ENCODE measurements around the gene IFT81. TPM values are rescaled to one million over a fixed set of nuclear protein-coding genes. Genes with fewer than 3 reads are reported as not detected.
A peak's percentile ranks its signal among the peaks of the same experiment; 100 is the strongest.
"Not testable (repeated sequence)": the region's sequence is repeated elsewhere in the genome, so short reads cannot be mapped to it uniquely, and the experiment has no call there.

The IFT81 gene
- total and polyA plus RNA-seq, 2 experiments from 2014 or later, result 12.6 to 13.7 TPM

DNA sequence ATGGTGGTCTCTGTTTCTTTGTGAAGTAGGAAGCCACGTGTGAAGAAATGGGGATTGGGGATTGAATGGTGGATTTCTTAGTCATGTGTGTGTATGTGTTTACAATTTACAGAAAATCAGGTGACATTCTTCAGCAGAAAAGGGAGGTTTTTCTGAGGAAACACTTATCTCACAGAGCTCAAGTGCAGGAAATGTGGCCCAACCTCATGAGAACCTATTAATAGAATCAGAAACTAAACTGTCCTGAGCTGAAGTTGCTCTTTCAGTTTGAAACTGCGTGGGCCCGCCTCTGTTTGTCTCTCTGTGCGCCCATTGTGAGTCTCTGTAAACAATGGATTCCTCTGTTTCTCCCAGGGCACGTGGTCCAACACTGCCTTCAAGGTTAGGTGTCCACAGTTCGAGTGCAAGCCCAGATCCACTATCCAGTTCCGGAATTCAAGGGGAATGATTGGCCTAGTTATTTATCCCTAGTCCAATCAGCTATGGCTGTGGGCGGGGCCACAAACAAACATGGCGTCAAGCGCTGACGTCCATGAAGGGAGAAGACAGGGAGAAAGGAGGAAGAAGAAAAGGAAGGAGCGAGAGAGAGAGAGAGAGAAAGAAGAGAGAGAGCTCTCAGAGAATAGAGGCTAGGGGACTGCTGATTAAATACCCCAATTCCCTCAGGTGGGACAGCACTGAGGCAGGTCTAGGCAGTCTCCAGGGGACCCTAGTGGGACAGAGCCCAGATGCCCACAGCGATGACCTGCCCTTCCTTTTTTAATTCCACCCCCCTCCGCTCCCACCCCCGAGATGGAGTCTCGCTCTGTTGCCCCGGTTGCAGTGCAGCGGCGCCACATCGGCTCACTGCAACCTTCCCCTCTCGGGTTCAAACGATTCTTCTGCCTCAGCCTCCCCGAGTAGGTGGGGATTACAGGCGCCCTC, 44.4 kb upstream of the IFT81 start:
- Histone ChIP-seq H3K79me2 (no peaks in the 10 kb centered on the region), H3K4me1 (ENCODE audit: insufficient read depth) (no peaks in the 10 kb centered on the region), H2AFZ (no peak overlapping the region), H3K36me3 (replicated peaks; ENCODE audit: insufficient read depth, low read depth) (no peaks in the 10 kb centered on the region), H3K27me3 (no peaks in the 10 kb centered on the region), H3K4me3 (no peak overlapping the region), H3K4me2 (no peak overlapping the region), H3K27ac (peak overlapping the region; percentile 34), H3K9me2 (replicated peaks; ENCODE audit: insufficient read depth) (no peaks in the 10 kb centered on the region), H4K20me1 (ENCODE audit: insufficient read depth, poor library complexity, severe bottlenecking) (no peaks in the 10 kb centered on the region), H3K9me3 (ENCODE audit: low read depth) (no peaks in the 10 kb centered on the region)
- TF ChIP-seq, protein P1, sequence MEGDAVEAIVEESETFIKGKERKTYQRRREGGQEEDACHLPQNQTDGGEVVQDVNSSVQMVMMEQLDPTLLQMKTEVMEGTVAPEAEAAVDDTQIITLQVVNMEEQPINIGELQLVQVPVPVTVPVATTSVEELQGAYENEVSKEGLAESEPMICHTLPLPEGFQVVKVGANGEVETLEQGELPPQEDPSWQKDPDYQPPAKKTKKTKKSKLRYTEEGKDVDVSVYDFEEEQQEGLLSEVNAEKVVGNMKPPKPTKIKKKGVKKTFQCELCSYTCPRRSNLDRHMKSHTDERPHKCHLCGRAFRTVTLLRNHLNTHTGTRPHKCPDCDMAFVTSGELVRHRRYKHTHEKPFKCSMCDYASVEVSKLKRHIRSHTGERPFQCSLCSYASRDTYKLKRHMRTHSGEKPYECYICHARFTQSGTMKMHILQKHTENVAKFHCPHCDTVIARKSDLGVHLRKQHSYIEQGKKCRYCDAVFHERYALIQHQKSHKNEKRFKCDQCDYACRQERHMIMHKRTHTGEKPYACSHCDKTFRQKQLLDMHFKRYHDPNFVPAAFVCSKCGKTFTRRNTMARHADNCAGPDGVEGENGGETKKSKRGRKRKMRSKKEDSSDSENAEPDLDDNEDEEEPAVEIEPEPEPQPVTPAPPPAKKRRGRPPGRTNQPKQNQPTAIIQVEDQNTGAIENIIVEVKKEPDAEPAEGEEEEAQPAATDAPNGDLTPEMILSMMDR (IDR thresholded peaks at IDR 0.05; ENCODE audit: poor library complexity), result no peak
- TF ChIP-seq EZH2 (IDR thresholded peaks at IDR 0.05; ENCODE audit: borderline replicate concordance), result no peak
- no peak for TF ChIP-seq EZH2phosphoT487 (IDR thresholded peaks at IDR 0.05; ENCODE audit: low read depth, severe bottlenecking, unreplicated experiment)
- 89% methylated on average over 24 of the region's 24 CpGs for WGBS (ENCODE audit: low lambda C conversion rate, missing lambda C conversion rate)
- peak; percentile 13 for DNase-seq (ENCODE audit: low spot score)

GRCh38 chr12:110080410-110080809, 43.7 kb upstream of the IFT81 start:
- H3K9me2 ChIP-seq (replicated peaks; ENCODE audit: insufficient read depth), result no peaks in the 10 kb centered on the region
- no peak overlapping the region for H3K4me3 ChIP-seq
- WGBS (ENCODE audit: low lambda C conversion rate, missing lambda C conversion rate), result 85% methylated on average over 7 of the region's 7 CpGs
- TF ChIP-seq EZH2 (IDR thresholded peaks at IDR 0.05; ENCODE audit: borderline replicate concordance) (no peak), EZH2phosphoT487 (IDR thresholded peaks at IDR 0.05; ENCODE audit: low read depth, severe bottlenecking, unreplicated experiment) (no peak)
- TF ChIP-seq, protein P1 (IDR thresholded peaks at IDR 0.05; ENCODE audit: poor library complexity), result no peak
- H3K27ac ChIP-seq, result no peak overlapping the region
- H3K9me3 ChIP-seq (ENCODE audit: low read depth), result no peaks in the 10 kb centered on the region
- H3K4me2 ChIP-seq, result no peak overlapping the region
- no peak overlapping the region for H2AFZ ChIP-seq
- no peaks in the 10 kb centered on the region for H4K20me1 ChIP-seq (ENCODE audit: insufficient read depth, poor library complexity, severe bottlenecking)
- H3K27me3 ChIP-seq, result no peaks in the 10 kb centered on the region
- DNase-seq (ENCODE audit: low spot score), result no peak
- H3K36me3 ChIP-seq (replicated peaks; ENCODE audit: insufficient read depth, low read depth), result no peaks in the 10 kb centered on the region
- H3K79me2 ChIP-seq, result no peaks in the 10 kb centered on the region
- H3K4me1 ChIP-seq (ENCODE audit: insufficient read depth), result no peaks in the 10 kb centered on the region

DNA sequence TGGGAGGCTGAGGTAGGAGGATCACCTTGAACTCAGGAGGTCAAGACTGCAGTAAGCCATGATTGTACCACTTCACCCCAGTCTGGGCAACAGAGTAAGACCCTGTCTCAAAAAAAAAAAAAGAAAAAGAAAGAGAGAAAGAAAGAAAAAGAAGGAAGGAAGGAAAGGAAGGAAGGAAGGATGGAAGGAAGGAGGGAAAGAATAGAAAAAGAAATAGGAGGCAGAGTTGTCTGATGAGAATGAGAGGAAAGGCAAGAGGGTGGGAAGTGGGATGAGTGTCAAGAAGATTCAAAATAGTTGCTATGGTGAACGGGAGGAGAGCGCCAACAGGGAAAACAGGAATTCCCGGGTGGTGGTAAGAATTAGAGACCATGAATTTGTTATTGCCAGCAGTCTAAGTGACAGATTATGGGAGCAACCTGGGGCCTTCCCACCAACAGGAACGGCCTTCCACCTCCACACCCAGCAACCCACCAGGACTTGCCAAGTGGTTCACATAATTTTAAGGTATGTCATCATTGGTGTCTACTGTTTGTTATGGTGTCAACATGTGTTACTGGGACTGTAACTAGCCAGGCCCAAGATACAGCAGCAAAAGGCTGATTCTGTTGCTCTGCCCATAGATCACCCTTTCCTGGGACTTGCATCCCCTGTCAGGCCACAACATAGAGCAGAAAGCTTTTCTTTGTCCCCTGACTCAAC, 39.7 kb upstream of the IFT81 start:
- Histone ChIP-seq H3K4me1 (ENCODE audit: insufficient read depth) (no peaks in the 10 kb centered on the region), H4K20me1 (ENCODE audit: insufficient read depth, poor library complexity, severe bottlenecking) (no peaks in the 10 kb centered on the region), H3K4me3 (no peak overlapping the region), H3K27ac (no peak overlapping the region), H3K36me3 (replicated peaks; ENCODE audit: insufficient read depth, low read depth) (no peaks in the 10 kb centered on the region), H3K9me2 (replicated peaks; ENCODE audit: insufficient read depth) (no peaks in the 10 kb centered on the region), H3K4me2 (no peak overlapping the region), H3K9me3 (ENCODE audit: low read depth) (no peaks in the 10 kb centered on the region), H3K27me3 (no peaks in the 10 kb centered on the region), H2AFZ (no peak overlapping the region), H3K79me2 (no peaks in the 10 kb centered on the region)
- no peak for DNase-seq (ENCODE audit: low spot score)
- no peak for TF ChIP-seq EZH2phosphoT487 (IDR thresholded peaks at IDR 0.05; ENCODE audit: low read depth, severe bottlenecking, unreplicated experiment)
- TF ChIP-seq, protein P1 (IDR thresholded peaks at IDR 0.05; ENCODE audit: poor library complexity), result no peak
- TF ChIP-seq EZH2 (IDR thresholded peaks at IDR 0.05; ENCODE audit: borderline replicate concordance), result no peak
- 91% methylated on average over 4 of the region's 4 CpGs for WGBS (ENCODE audit: low lambda C conversion rate, missing lambda C conversion rate)

DNA sequence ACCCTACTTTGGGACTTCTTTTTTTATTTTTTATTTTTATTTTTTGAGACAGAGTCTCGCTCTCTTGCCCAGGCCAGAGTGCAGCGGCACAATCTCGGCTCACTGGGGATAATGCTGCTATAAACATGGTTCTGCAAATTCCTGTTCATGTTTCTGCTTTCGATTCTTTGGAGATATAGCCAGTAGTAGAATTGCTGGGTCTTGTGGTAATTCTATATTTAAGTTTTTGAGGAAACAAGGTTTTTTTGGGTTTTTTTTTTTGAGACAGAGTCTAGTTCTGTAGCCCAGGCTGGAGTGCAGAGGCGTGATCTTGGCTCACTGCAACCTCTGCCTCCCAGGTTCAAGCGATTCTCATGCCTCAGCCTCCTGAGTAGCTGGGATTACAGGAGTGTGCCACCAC, 35.9 kb upstream of the IFT81 start:
- 89% methylated on average over 6 of the region's 6 CpGs for WGBS (ENCODE audit: low lambda C conversion rate, missing lambda C conversion rate)

More for the DNA sequence above, 35.9 kb upstream of the IFT81 start:
- H3K79me2 ChIP-seq; H3K4me1 ChIP-seq (ENCODE audit: insufficient read depth); H4K20me1 ChIP-seq (ENCODE audit: insufficient read depth, poor library complexity, severe bottlenecking); H3K4me2 ChIP-seq; H3K36me3 ChIP-seq (replicated peaks; ENCODE audit: insufficient read depth, low read depth); H3K9me3 ChIP-seq (ENCODE audit: low read depth); H3K27ac ChIP-seq; H3K9me2 ChIP-seq (replicated peaks; ENCODE audit: insufficient read depth); H3K4me3 ChIP-seq; H3K27me3 ChIP-seq; DNase-seq (ENCODE audit: low spot score); H2AFZ ChIP-seq: not testable (repeated sequence)
